ENCODE measurements around the gene COL6A1. TPM values are rescaled to one million over a fixed set of nuclear protein-coding genes. Genes with fewer than 3 reads are reported as not detected.

The COL6A1 gene, protein sequence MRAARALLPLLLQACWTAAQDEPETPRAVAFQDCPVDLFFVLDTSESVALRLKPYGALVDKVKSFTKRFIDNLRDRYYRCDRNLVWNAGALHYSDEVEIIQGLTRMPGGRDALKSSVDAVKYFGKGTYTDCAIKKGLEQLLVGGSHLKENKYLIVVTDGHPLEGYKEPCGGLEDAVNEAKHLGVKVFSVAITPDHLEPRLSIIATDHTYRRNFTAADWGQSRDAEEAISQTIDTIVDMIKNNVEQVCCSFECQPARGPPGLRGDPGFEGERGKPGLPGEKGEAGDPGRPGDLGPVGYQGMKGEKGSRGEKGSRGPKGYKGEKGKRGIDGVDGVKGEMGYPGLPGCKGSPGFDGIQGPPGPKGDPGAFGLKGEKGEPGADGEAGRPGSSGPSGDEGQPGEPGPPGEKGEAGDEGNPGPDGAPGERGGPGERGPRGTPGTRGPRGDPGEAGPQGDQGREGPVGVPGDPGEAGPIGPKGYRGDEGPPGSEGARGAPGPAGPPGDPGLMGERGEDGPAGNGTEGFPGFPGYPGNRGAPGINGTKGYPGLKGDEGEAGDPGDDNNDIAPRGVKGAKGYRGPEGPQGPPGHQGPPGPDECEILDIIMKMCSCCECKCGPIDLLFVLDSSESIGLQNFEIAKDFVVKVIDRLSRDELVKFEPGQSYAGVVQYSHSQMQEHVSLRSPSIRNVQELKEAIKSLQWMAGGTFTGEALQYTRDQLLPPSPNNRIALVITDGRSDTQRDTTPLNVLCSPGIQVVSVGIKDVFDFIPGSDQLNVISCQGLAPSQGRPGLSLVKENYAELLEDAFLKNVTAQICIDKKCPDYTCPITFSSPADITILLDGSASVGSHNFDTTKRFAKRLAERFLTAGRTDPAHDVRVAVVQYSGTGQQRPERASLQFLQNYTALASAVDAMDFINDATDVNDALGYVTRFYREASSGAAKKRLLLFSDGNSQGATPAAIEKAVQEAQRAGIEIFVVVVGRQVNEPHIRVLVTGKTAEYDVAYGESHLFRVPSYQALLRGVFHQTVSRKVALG
- 193 and 296 TPM in 2 replicates for total RNA-seq
- 592 and 616 TPM in 2 replicates for polyA plus RNA-seq

GRCh38 chr21:45981151-45982091, at the start of gene COL6A1:
COL6A1 (plus strand) TSS chr21:45981770; CDS start chr21:45981851, 81 bp downstream.
- peak within 1 kb of the TSS; percentile 86 for H3K27ac ChIP-seq
- H3K79me2 ChIP-seq: peaks cover 39% of the 10 kb centered on the region
- WGBS (ENCODE audit: low lambda C conversion rate, missing lambda C conversion rate): 4% methylated on average over 38 of the region's 63 CpGs
- H2AFZ ChIP-seq: peak within 1 kb of the TSS; percentile 40
- peak within 1 kb of the TSS; percentile 100 for H3K4me2 ChIP-seq
- no peaks in the 10 kb centered on the region for H3K36me3 ChIP-seq (replicated peaks; ENCODE audit: insufficient read depth, low read depth)
- peaks cover 17% of the 10 kb centered on the region for H4K20me1 ChIP-seq (ENCODE audit: insufficient read depth, poor library complexity, severe bottlenecking)
- peak within 1 kb of the TSS; percentile 94 for H3K4me3 ChIP-seq
- H3K27me3 ChIP-seq: no peaks in the 10 kb centered on the region
- peaks cover 22% of the 10 kb centered on the region for H3K4me1 ChIP-seq (ENCODE audit: insufficient read depth)
- no peaks in the 10 kb centered on the region for H3K9me2 ChIP-seq (replicated peaks; ENCODE audit: insufficient read depth)
- DNase-seq (ENCODE audit: low spot score): peak; percentile 91
- H3K9me3 ChIP-seq (ENCODE audit: low read depth): no peaks in the 10 kb centered on the region
- TF ChIP-seq EZH2 (IDR thresholded peaks at IDR 0.05; ENCODE audit: borderline replicate concordance): no peak
- TF ChIP-seq, protein P1, sequence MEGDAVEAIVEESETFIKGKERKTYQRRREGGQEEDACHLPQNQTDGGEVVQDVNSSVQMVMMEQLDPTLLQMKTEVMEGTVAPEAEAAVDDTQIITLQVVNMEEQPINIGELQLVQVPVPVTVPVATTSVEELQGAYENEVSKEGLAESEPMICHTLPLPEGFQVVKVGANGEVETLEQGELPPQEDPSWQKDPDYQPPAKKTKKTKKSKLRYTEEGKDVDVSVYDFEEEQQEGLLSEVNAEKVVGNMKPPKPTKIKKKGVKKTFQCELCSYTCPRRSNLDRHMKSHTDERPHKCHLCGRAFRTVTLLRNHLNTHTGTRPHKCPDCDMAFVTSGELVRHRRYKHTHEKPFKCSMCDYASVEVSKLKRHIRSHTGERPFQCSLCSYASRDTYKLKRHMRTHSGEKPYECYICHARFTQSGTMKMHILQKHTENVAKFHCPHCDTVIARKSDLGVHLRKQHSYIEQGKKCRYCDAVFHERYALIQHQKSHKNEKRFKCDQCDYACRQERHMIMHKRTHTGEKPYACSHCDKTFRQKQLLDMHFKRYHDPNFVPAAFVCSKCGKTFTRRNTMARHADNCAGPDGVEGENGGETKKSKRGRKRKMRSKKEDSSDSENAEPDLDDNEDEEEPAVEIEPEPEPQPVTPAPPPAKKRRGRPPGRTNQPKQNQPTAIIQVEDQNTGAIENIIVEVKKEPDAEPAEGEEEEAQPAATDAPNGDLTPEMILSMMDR (IDR thresholded peaks at IDR 0.05; ENCODE audit: poor library complexity): peak; percentile 9

- no peak overlapping the region for H3K4me2 ChIP-seq
- no peak overlapping the region for H3K4me3 ChIP-seq
- H3K79me2 ChIP-seq: no peaks in the 10 kb centered on the region
- H3K27me3 ChIP-seq: no peaks in the 10 kb centered on the region
- no peaks in the 10 kb centered on the region for H3K9me3 ChIP-seq (ENCODE audit: low read depth)
- TF ChIP-seq EZH2phosphoT487 (IDR thresholded peaks at IDR 0.05; ENCODE audit: low read depth, severe bottlenecking, unreplicated experiment) (no peak), EZH2 (IDR thresholded peaks at IDR 0.05; ENCODE audit: borderline replicate concordance) (no peak)
- TF ChIP-seq, protein P1 (IDR thresholded peaks at IDR 0.05; ENCODE audit: poor library complexity): no peak
- H4K20me1 ChIP-seq (ENCODE audit: insufficient read depth, poor library complexity, severe bottlenecking): no peaks in the 10 kb centered on the region
- no peaks in the 10 kb centered on the region for H3K4me1 ChIP-seq (ENCODE audit: insufficient read depth)
- no peaks in the 10 kb centered on the region for H3K36me3 ChIP-seq (replicated peaks; ENCODE audit: insufficient read depth, low read depth)
- 88% methylated on average over 9 of the region's 9 CpGs for WGBS (ENCODE audit: low lambda C conversion rate, missing lambda C conversion rate)
- H3K27ac ChIP-seq: no peak overlapping the region
- no peak overlapping the region for H2AFZ ChIP-seq
- no peaks in the 10 kb centered on the region for H3K9me2 ChIP-seq (replicated peaks; ENCODE audit: insufficient read depth)
- DNase-seq (ENCODE audit: low spot score): no peak
Observed at GRCh38 chr21:45932922-45933502, 48.6 kb upstream of the COL6A1 start.

GRCh38 chr21:45934085-45934484, 47.5 kb upstream of the COL6A1 start:
- Histone ChIP-seq H3K36me3 (replicated peaks; ENCODE audit: insufficient read depth, low read depth) (no peaks in the 10 kb centered on the region), H3K4me2 (no peak overlapping the region), H2AFZ (no peak overlapping the region), H3K9me2 (replicated peaks; ENCODE audit: insufficient read depth) (no peaks in the 10 kb centered on the region), H3K27me3 (no peaks in the 10 kb centered on the region), H3K4me1 (ENCODE audit: insufficient read depth) (no peaks in the 10 kb centered on the region), H3K4me3 (no peak overlapping the region), H4K20me1 (ENCODE audit: insufficient read depth, poor library complexity, severe bottlenecking) (no peaks in the 10 kb centered on the region), H3K79me2 (no peaks in the 10 kb centered on the region), H3K27ac (no peak overlapping the region), H3K9me3 (ENCODE audit: low read depth) (no peaks in the 10 kb centered on the region)
- TF ChIP-seq EZH2 (IDR thresholded peaks at IDR 0.05; ENCODE audit: borderline replicate concordance): no peak
- no peak for TF ChIP-seq EZH2phosphoT487 (IDR thresholded peaks at IDR 0.05; ENCODE audit: low read depth, severe bottlenecking, unreplicated experiment)
- TF ChIP-seq, protein P1 (IDR thresholded peaks at IDR 0.05; ENCODE audit: poor library complexity): no peak
- no peak for DNase-seq (ENCODE audit: low spot score)
- 78% methylated on average over 6 of the region's 6 CpGs for WGBS (ENCODE audit: low lambda C conversion rate, missing lambda C conversion rate)

Measured in hepatocyte (in vitro differentiated cells).